Parathyroid adenoma (tissue), 2 donors: Measurements from ENCODE around the gene CBLB.

Experiments used
- H2AFZ ChIP-seq: fragments of 300-600 bp; sonication (generic); one replicate; pipeline ENCODE4 v1.7.0; 2017; ENCODE audit warnings: antibody characterized with exemption, mild to moderate bottlenecking
- H3K27ac ChIP-seq: fragments of 300-600 bp; sonication (generic); one replicate; pipeline ENCODE4 v1.7.0; 2017
- H3K27me3 ChIP-seq: fragments of 300-600 bp; sonication (generic); one replicate; pipeline ENCODE4 v1.7.0; 2017; ENCODE audit warnings: low read length; ENCODE audit not compliant: control insufficient read depth, insufficient read depth
- H3K36me3 ChIP-seq: fragments of 300-600 bp; sonication (generic); one replicate; pipeline ENCODE4 v1.7.0; 2017; ENCODE audit warnings: low read length; ENCODE audit not compliant: control insufficient read depth, insufficient read depth
- H3K4me1 ChIP-seq: fragments of 300-600 bp; sonication (generic); one replicate; pipeline ENCODE4 v1.7.0; 2017; ENCODE audit warnings: control low read depth
- H3K4me2 ChIP-seq: fragments of 300-600 bp; sonication (generic); one replicate; pipeline ENCODE4 v1.7.0; 2017; ENCODE audit warnings: low read length
- H3K4me3 ChIP-seq: fragments of 300-600 bp; sonication (generic); one replicate; pipeline ENCODE4 v1.7.0; 2017; ENCODE audit warnings: low read depth, low read length
- H3K79me2 ChIP-seq: fragments of 300-600 bp; sonication (generic); one replicate; pipeline ENCODE4 v1.7.0; 2017; ENCODE audit warnings: control low read depth
- H3K9ac ChIP-seq: fragments of 300-600 bp; sonication (generic); one replicate; pipeline ENCODE4 v1.7.0; 2017; ENCODE audit warnings: mild to moderate bottlenecking
- H3K9me3 ChIP-seq: fragments of 300-600 bp; sonication (generic); one replicate; pipeline ENCODE4 v1.7.0; 2017; ENCODE audit warnings: low read length; ENCODE audit not compliant: control insufficient read depth
- TF ChIP-seq, protein P1 (sequence below): fragments of 300-600 bp; sonication (generic); IDR thresholded peaks from one replicate; pipeline ENCODE4 v1.7.0; 2017; ENCODE audit warnings: antibody characterized with exemption, mild to moderate bottlenecking
- donor health status: primary hyperparathyroidism.

The CBLB gene

GRCh38 chr3:105622169-105622568, 246.6 kb downstream of the CBLB start:
- Histone ChIP-seq H3K9me3 (no peaks in the 10 kb centered on the region), H3K9ac (no peak overlapping the region), H3K36me3 (no peaks in the 10 kb centered on the region), H3K4me3 (no peak overlapping the region), H2AFZ (no peak overlapping the region), H3K4me2 (no peak overlapping the region), H3K27ac (no peak overlapping the region), H3K79me2 (no peaks in the 10 kb centered on the region), H3K4me1 (no peaks in the 10 kb centered on the region), H3K27me3 (no peaks in the 10 kb centered on the region)
- TF ChIP-seq, protein P1, sequence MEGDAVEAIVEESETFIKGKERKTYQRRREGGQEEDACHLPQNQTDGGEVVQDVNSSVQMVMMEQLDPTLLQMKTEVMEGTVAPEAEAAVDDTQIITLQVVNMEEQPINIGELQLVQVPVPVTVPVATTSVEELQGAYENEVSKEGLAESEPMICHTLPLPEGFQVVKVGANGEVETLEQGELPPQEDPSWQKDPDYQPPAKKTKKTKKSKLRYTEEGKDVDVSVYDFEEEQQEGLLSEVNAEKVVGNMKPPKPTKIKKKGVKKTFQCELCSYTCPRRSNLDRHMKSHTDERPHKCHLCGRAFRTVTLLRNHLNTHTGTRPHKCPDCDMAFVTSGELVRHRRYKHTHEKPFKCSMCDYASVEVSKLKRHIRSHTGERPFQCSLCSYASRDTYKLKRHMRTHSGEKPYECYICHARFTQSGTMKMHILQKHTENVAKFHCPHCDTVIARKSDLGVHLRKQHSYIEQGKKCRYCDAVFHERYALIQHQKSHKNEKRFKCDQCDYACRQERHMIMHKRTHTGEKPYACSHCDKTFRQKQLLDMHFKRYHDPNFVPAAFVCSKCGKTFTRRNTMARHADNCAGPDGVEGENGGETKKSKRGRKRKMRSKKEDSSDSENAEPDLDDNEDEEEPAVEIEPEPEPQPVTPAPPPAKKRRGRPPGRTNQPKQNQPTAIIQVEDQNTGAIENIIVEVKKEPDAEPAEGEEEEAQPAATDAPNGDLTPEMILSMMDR: no peak

- H3K9me3 ChIP-seq: no peaks in the 10 kb centered on the region
- H3K79me2 ChIP-seq: no peaks in the 10 kb centered on the region
- TF ChIP-seq, protein P1: no peak
- no peak overlapping the region for H3K4me2 ChIP-seq
- H3K4me3 ChIP-seq: no peak overlapping the region
- no peaks in the 10 kb centered on the region for H3K27me3 ChIP-seq
- no peak overlapping the region for H3K9ac ChIP-seq
- no peak overlapping the region for H3K27ac ChIP-seq
- no peak overlapping the region for H2AFZ ChIP-seq
- no peaks in the 10 kb centered on the region for H3K36me3 ChIP-seq
- H3K4me1 ChIP-seq: peaks cover 5% of the 10 kb centered on the region
These were observed 248.6 kb downstream of the CBLB start for GRCh38 chr3:105620236-105620635.

DNA sequence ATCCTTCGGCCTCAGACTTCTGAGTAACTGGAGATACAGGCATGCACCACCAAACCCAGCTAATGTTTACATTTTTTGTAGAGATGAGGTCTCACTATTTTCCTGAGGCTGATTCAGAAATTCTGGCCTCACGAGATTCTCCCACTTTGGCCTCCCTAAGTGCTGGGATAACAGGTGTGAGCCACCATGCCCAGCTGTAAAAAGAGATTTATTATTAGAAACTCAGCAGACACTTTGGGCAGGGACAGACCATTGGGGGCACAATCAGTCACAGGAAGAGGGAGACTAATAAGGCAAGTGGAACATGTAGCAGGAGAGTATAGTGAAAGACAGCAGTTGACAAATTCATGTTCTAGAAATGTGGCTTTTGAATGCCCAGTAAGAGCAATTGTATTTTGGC, 249.2 kb downstream of the CBLB start:
- no peaks in the 10 kb centered on the region for H3K79me2 ChIP-seq
- H3K27ac ChIP-seq: no peak overlapping the region
- H2AFZ ChIP-seq: no peak overlapping the region
- no peak overlapping the region for H3K9ac ChIP-seq
- no peaks in the 10 kb centered on the region for H3K36me3 ChIP-seq
- H3K4me1 ChIP-seq: peaks cover 5% of the 10 kb centered on the region
- no peak overlapping the region for H3K4me2 ChIP-seq
- H3K27me3 ChIP-seq: no peaks in the 10 kb centered on the region
- H3K4me3 ChIP-seq: no peak overlapping the region
- TF ChIP-seq, protein P1: no peak
- no peaks in the 10 kb centered on the region for H3K9me3 ChIP-seq

DNA sequence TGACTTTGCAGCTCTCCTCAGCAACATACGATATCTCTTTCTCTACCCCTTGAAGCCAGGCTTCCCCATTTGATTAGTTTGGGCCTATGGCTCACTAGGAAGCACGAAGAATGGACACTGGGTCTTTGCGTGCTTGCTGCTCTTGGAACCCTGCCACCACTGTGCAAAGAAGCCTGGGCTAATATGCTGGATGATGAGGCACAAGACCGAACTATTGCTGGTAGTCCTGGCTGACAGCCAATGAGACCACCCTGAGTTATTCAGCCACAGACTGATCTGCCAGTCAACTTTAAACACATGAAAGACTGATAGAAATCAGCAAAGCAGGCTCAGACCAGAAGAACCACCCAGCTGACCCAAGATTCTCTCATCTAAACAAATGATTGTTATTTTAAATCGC, 250.3 kb downstream of the CBLB start:
- H3K4me1 ChIP-seq: peaks cover 5% of the 10 kb centered on the region
- no peaks in the 10 kb centered on the region for H3K79me2 ChIP-seq
- H3K9ac ChIP-seq: no peak overlapping the region
- no peak overlapping the region for H2AFZ ChIP-seq
- H3K36me3 ChIP-seq: no peaks in the 10 kb centered on the region
- H3K27ac ChIP-seq: no peak overlapping the region
- no peaks in the 10 kb centered on the region for H3K9me3 ChIP-seq
- no peak overlapping the region for H3K4me3 ChIP-seq
- no peaks in the 10 kb centered on the region for H3K27me3 ChIP-seq
- H3K4me2 ChIP-seq: no peak overlapping the region
- TF ChIP-seq, protein P1: no peak

DNA sequence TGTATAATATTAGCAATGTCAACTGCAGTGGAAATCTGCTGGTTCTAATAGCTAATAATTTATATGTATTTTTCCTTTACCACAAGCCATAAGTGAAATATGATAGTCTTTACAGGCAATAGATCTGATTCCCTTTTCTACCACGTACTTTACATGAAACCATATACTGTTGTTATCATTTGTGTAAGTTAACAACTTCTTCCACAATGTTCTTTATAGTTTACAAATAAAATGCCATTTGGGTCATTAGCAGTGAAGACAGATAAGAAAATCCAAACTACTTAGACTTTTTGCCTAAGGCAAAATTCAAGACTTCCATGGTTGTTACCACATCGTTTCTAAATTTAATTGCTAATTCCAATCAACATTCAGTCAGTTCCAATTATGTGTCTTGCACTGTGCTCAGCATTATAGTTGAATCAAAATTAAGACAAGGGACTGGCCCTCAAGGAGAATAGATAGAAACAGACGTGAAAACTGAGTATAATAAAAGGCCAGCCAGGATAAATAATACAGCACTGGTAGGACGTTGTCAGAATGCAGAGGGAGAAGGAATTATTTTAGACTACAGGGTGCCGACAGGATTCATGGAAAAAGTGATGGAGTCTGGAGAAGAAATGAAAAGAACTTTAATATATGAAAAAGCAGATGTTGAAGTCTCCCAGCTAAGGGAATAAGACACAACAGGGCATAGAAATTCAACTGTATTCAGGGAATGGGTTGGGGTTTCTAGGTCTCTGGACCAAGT, 252.3 kb downstream of the CBLB start:
- H3K9me3 ChIP-seq: no peaks in the 10 kb centered on the region
- H3K27me3 ChIP-seq: no peaks in the 10 kb centered on the region
- no peak overlapping the region for H3K4me2 ChIP-seq
- peak overlapping the region; percentile 47 for H2AFZ ChIP-seq
- TF ChIP-seq, protein P1: no peak
- peaks cover 14% of the 10 kb centered on the region for H3K4me1 ChIP-seq
- no peak overlapping the region for H3K27ac ChIP-seq
- no peaks in the 10 kb centered on the region for H3K79me2 ChIP-seq
- H3K36me3 ChIP-seq: no peaks in the 10 kb centered on the region
- no peak overlapping the region for H3K9ac ChIP-seq
- H3K4me3 ChIP-seq: no peak overlapping the region
